Stimulated activated CD4-positive, alpha-beta T cell treated with anti-CD3 and anti-CD28 coated beads, Interleukin-4, amount 100 ng/mL, for 48 hours (primary cell): ENCODE results near the gene IGFBP5.

Experiments
- DNase-seq, 2 donors: peaks; one replicate each; pipeline ENCODE4 v3.0.0-alpha.2; 2020; ENCODE audit warnings: low read depth in 2 of 2

IGFBP5 gene

GRCh38 chr2:216695401-216695821 lies at the start of gene IGFBP5:
Gene IGFBP5, minus strand, starts transcription at chr2:216695549. Its CDS starts 774 bp downstream, at chr2:216694775.
- no peak for DNase-seq

GRCh38 chr2:216743781-216744180 lies 48.4 kb upstream of the IGFBP5 start:
- no peak for DNase-seq

GRCh38 chr2:216742411-216742810 lies 47.1 kb upstream of the IGFBP5 start:
- DNase-seq = no peak

- DNase-seq = no peak
These were observed 45.9 kb upstream of the IGFBP5 start for GRCh38 chr2:216741223-216741593.

GRCh38 chr2:216740557-216741222 lies 45.3 kb upstream of the IGFBP5 start:
- no peak for DNase-seq

GRCh38 chr2:216739035-216739434 lies 43.7 kb upstream of the IGFBP5 start:
- DNase-seq = no peak

- no peak for DNase-seq
These were observed 42.3 kb upstream of the IGFBP5 start for GRCh38 chr2:216737676-216738075.

GRCh38 chr2:216736326-216736725 lies 41.0 kb upstream of the IGFBP5 start:
- no peak for DNase-seq

- no peak for DNase-seq
These were observed 40.3 kb upstream of the IGFBP5 start for GRCh38 chr2:216735668-216736067.

GRCh38 chr2:216735086-216735485 lies 39.7 kb upstream of the IGFBP5 start:
- DNase-seq = no peak

- no peak for DNase-seq
These were observed 37.7 kb upstream of the IGFBP5 start for GRCh38 chr2:216733046-216733445.

GRCh38 chr2:216732334-216732733 lies 37.0 kb upstream of the IGFBP5 start:
- DNase-seq = no peak

GRCh38 chr2:216731465-216731864 lies 36.1 kb upstream of the IGFBP5 start:
- no peak for DNase-seq

- DNase-seq = no peak
These were observed 35.5 kb upstream of the IGFBP5 start for GRCh38 chr2:216730871-216731270.

GRCh38 chr2:216727346-216728122 lies 32.2 kb upstream of the IGFBP5 start:
- no peak for DNase-seq

GRCh38 chr2:216724190-216724589 lies 28.8 kb upstream of the IGFBP5 start:
- no peak for DNase-seq

- DNase-seq = no peak
These were observed 25.8 kb upstream of the IGFBP5 start for GRCh38 chr2:216721141-216721540.

- no peak for DNase-seq
These were observed 25.4 kb upstream of the IGFBP5 start for GRCh38 chr2:216720722-216721121.

- no peak for DNase-seq
These were observed 22.7 kb upstream of the IGFBP5 start for GRCh38 chr2:216717907-216718615.

GRCh38 chr2:216717491-216717901 lies 22.1 kb upstream of the IGFBP5 start:
- DNase-seq = no peak

- DNase-seq = no peak
These were observed 20.8 kb upstream of the IGFBP5 start for GRCh38 chr2:216716109-216716508.

GRCh38 chr2:216715402-216715974 lies 20.1 kb upstream of the IGFBP5 start:
- no peak for DNase-seq
